NCI-H2081 (cell line): ENCODE results near the gene HYLS1.
"Not testable (repeated sequence)": the region's sequence is repeated elsewhere in the genome, so short reads cannot be mapped to it uniquely, and the experiment has no call there.

Experiments used
- DNase-seq, 2 experiments: peaks; one replicate each; lab custom pipeline; 2025; lab: John Stamatoyannopoulos, UW

The HYLS1 gene

GRCh38 chr11:125903711-125904659 is 16.5 kb downstream of the HYLS1 start, which contains the start of gene DDX25:
TSS of gene DDX25 (plus strand) at chr11:125904508. CDS start at chr11:125904518, 10 bp downstream.
- peak; percentile 20 to 31 for DNase-seq

GRCh38 chr11:125904678-125905077 is 17.2 kb downstream of the HYLS1 start:
- no peak for DNase-seq

GRCh38 chr11:125910226-125910849 is 22.9 kb downstream of the HYLS1 start:
- no peak for DNase-seq

- not testable (repeated sequence) for DNase-seq
Measured at GRCh38 chr11:125914601-125915000, 27.1 kb downstream of the HYLS1 start.

GRCh38 chr11:125916683-125917347 is 29.3 kb downstream of the HYLS1 start:
- DNase-seq: no peak

- DNase-seq: no peak
Measured at GRCh38 chr11:125918140-125918840, 30.8 kb downstream of the HYLS1 start.

GRCh38 chr11:125921042-125921441 is 33.6 kb downstream of the HYLS1 start:
- DNase-seq: no peak

- DNase-seq: no peak
Measured at GRCh38 chr11:125922156-125922555, 34.7 kb downstream of the HYLS1 start.

GRCh38 chr11:125923012-125923579 is 35.6 kb downstream of the HYLS1 start:
- DNase-seq: peak; percentile 81 to 84

GRCh38 chr11:125923633-125924032 is 36.2 kb downstream of the HYLS1 start:
- DNase-seq: no peak

- no peak for DNase-seq
Measured at GRCh38 chr11:125924384-125925007, 37.0 kb downstream of the HYLS1 start.

GRCh38 chr11:125925247-125925740 is 37.8 kb downstream of the HYLS1 start:
- DNase-seq: peak; percentile 23 to 76

- no peak for DNase-seq
Measured at GRCh38 chr11:125925804-125926203, 38.3 kb downstream of the HYLS1 start.

- DNase-seq: no peak
Measured at GRCh38 chr11:125926682-125927081, 39.2 kb downstream of the HYLS1 start.

GRCh38 chr11:125929445-125930075 is 42.1 kb downstream of the HYLS1 start:
- no peak for DNase-seq

GRCh38 chr11:125930076-125930450 is 42.6 kb downstream of the HYLS1 start:
- DNase-seq: no peak

- DNase-seq: no peak
Measured at GRCh38 chr11:125931116-125931515, 43.6 kb downstream of the HYLS1 start.

GRCh38 chr11:125931668-125932067 is 44.2 kb downstream of the HYLS1 start:
- no peak for DNase-seq

- no peak for DNase-seq
Measured at GRCh38 chr11:125932301-125932700, 44.8 kb downstream of the HYLS1 start.

- no peak for DNase-seq
Measured at GRCh38 chr11:125933030-125933813, 45.8 kb downstream of the HYLS1 start.
